Lower leg skin (tissue), 3 donors: ENCODE measurements around the gene ARGLU1.

ENCODE experiments used
- POLR2A ChIP-seq, 2 donors: fragments of 450-650 bp; IDR thresholded peaks; one replicate each; pipeline ENCODE4 v1.6.1; 2016 to 2017; ENCODE audit warnings: antibody characterized with exemption in 2 of 2, mild to moderate bottlenecking in 1 of 2, moderate library complexity in 1 of 2
- TF ChIP-seq, protein P1 (sequence below), 3 donors: fragments of 450-650 bp; IDR thresholded peaks; one replicate each; pipeline ENCODE4 v1.5.1; 2016; ENCODE audit warnings: antibody characterized with exemption in 3 of 3, mild to moderate bottlenecking in 3 of 3, moderate library complexity in 2 of 3

- TF ChIP-seq, protein P1, sequence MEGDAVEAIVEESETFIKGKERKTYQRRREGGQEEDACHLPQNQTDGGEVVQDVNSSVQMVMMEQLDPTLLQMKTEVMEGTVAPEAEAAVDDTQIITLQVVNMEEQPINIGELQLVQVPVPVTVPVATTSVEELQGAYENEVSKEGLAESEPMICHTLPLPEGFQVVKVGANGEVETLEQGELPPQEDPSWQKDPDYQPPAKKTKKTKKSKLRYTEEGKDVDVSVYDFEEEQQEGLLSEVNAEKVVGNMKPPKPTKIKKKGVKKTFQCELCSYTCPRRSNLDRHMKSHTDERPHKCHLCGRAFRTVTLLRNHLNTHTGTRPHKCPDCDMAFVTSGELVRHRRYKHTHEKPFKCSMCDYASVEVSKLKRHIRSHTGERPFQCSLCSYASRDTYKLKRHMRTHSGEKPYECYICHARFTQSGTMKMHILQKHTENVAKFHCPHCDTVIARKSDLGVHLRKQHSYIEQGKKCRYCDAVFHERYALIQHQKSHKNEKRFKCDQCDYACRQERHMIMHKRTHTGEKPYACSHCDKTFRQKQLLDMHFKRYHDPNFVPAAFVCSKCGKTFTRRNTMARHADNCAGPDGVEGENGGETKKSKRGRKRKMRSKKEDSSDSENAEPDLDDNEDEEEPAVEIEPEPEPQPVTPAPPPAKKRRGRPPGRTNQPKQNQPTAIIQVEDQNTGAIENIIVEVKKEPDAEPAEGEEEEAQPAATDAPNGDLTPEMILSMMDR (IDR thresholded peaks at IDR 0.05), result no peak
- no peak for TF ChIP-seq POLR2A (IDR thresholded peaks at IDR 0.05)
These were observed 27.3 kb downstream of the ARGLU1 start for GRCh38 chr13:106540613-106541012.
